ENCODE data around the gene PPP1R2C. TPM values are rescaled to one million over a fixed set of nuclear protein-coding genes. Genes with fewer than 3 reads are reported as not detected.

PPP1R2C gene
- total RNA-seq, 1 experiment from 2014 or later = not detected

DNA sequence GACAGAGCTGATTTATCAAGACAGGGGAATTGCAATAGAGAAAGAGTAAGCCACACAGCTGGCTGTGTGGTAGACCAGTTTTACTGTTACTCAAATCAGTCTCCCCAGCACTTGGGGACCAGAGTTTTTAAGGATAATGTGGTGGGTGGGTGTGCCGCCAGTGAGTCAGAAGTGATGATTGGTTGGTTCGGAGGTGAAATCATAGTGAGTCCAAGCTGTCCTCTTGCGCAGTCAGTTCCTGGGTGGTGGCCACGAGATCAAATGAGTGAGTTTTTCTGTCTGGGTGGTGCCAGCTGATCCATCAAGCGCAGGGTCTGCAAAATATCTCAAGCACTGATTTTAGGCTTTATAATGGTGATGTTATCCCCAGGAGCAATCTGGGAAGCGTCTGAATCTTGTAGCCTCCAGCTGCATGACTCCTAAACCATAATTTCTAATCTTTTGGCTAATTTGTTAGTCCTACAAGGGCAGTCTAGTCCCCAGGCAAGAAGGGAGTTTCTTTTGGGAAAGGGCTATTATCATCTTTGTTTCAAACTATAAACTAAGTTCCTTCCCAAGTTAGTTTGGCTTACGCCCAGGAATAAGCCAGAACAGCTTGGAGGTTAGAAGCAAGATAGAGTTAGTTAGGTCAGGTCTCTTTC, 44.0 kb upstream of the PPP1R2C start:
- H3K36me3 Mint-ChIP-seq (ENCODE audit: insufficient read depth, unreplicated experiment) = no peaks in the 10 kb centered on the region
- H3K27me3 Mint-ChIP-seq (ENCODE audit: insufficient read depth, unreplicated experiment) = peaks cover 37% of the 10 kb centered on the region
- no peak overlapping the region for H3K4me3 Mint-ChIP-seq (ENCODE audit: unreplicated experiment)
- intact Hi-C loops (cut with micrococcal nuclease) = no loop called here
- H3K9me3 Mint-ChIP-seq (ENCODE audit: unreplicated experiment) = peaks cover 8% of the 10 kb centered on the region
- no peak overlapping the region for H3K27ac Mint-ChIP-seq (ENCODE audit: low read depth, unreplicated experiment)
- ChIA-PET POLR2A (interaction anchor here (0.6 kb wide), 1 partner anchor 21 kb away, joined by 3 read pairs; no protein-coding TSS in a partner anchor), CTCF (no interaction called here)
- no peak for DNase-seq (ENCODE audit: unreplicated experiment)
- TF ChIP-seq, protein P1, sequence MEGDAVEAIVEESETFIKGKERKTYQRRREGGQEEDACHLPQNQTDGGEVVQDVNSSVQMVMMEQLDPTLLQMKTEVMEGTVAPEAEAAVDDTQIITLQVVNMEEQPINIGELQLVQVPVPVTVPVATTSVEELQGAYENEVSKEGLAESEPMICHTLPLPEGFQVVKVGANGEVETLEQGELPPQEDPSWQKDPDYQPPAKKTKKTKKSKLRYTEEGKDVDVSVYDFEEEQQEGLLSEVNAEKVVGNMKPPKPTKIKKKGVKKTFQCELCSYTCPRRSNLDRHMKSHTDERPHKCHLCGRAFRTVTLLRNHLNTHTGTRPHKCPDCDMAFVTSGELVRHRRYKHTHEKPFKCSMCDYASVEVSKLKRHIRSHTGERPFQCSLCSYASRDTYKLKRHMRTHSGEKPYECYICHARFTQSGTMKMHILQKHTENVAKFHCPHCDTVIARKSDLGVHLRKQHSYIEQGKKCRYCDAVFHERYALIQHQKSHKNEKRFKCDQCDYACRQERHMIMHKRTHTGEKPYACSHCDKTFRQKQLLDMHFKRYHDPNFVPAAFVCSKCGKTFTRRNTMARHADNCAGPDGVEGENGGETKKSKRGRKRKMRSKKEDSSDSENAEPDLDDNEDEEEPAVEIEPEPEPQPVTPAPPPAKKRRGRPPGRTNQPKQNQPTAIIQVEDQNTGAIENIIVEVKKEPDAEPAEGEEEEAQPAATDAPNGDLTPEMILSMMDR (IDR thresholded peaks at IDR 0.05; ENCODE audit: unreplicated experiment) = no peak
- H3K4me1 Mint-ChIP-seq (ENCODE audit: insufficient read depth, unreplicated experiment) = no peaks in the 10 kb centered on the region
- BruUV-seq (replicated peaks) = no TSS peak

DNA sequence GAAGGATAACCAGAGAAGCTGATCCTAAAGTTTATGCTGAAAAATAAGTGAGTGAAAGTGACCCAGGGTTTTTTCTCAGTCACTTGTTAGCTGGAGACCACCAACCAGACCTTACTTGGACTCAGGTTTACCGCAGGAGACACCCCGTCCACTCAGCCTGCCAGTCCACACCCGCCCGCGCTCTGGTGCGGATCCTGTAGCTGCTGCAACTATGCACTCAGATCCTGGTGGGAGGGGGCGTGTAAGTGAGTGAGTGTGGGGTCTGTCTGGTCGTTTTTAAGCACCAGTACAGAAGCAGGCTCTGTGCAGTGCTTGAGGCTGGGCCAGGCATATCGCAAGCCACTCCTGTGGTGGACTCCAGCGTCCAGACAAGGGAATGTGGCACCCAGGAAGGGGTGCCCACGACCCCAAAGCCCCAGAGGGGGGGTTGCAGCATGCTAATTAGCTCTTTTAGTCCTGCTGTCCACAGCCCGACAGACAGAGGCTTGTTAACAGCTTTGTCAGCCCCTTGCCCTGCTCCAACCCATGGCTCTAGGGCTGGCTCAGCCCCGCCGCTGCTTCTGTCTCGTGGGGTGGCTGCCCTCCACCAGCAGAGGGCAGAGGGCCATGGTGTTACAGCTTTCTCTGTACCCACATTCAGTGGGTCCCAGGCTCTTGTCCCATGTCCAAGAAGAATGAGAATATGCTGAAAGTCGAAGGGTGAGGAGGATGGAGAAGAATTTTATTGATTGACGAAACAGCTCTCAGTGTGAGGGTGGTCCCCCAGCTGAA, 40.4 kb upstream of the PPP1R2C start:
- no peak overlapping the region for H3K4me3 Mint-ChIP-seq (ENCODE audit: unreplicated experiment)
- H3K9me3 Mint-ChIP-seq (ENCODE audit: unreplicated experiment) = peaks cover 22% of the 10 kb centered on the region
- TF ChIP-seq, protein P1 (IDR thresholded peaks at IDR 0.05; ENCODE audit: unreplicated experiment) = no peak
- DNase-seq (ENCODE audit: unreplicated experiment) = no peak
- H3K36me3 Mint-ChIP-seq (ENCODE audit: insufficient read depth, unreplicated experiment) = no peaks in the 10 kb centered on the region
- H3K27ac Mint-ChIP-seq (ENCODE audit: low read depth, unreplicated experiment) = no peak overlapping the region
- no TSS peak for BruUV-seq (replicated peaks)
- POLR2A ChIA-PET = no interaction called here
- CTCF ChIA-PET = no interaction called here
- H3K4me1 Mint-ChIP-seq (ENCODE audit: insufficient read depth, unreplicated experiment) = no peaks in the 10 kb centered on the region
- intact Hi-C loops (cut with micrococcal nuclease) = no loop called here
- peaks cover 19% of the 10 kb centered on the region for H3K27me3 Mint-ChIP-seq (ENCODE audit: insufficient read depth, unreplicated experiment)

DNA sequence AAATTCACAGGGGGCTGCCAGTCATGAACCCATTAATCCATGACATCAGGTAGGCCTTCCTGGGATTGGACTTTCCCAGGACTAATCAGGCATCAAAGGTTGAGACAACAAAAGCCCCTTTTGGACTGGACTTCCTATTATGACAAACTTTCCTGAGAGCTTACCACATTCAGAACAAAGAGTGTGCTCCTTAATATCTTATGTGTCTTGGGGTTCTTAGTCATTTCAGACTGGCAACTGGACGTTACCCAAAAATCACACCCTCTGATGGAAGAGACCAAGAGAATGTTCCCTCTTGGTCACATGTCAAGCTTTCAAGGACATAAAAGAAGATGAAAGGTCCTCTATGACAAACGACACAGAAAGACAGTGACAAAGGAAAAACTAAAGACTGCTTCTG, 31.6 kb upstream of the PPP1R2C start:
- CTCF ChIA-PET = interaction anchor here (0.6 to 0.7 kb wide), 2 partner anchors 17 to 32 kb away, joined by 3 read pairs; no protein-coding TSS in a partner anchor
- H3K4me3 Mint-ChIP-seq (ENCODE audit: unreplicated experiment) = no peak overlapping the region
- H3K4me1 Mint-ChIP-seq (ENCODE audit: insufficient read depth, unreplicated experiment) = no peaks in the 10 kb centered on the region
- intact Hi-C loops (cut with micrococcal nuclease) = no loop called here
- BruUV-seq (replicated peaks) = no TSS peak
- H3K9me3 Mint-ChIP-seq (ENCODE audit: unreplicated experiment) = peaks cover 13% of the 10 kb centered on the region
- H3K27me3 Mint-ChIP-seq (ENCODE audit: insufficient read depth, unreplicated experiment) = peaks cover 23% of the 10 kb centered on the region
- POLR2A ChIA-PET = no interaction called here
- no peaks in the 10 kb centered on the region for H3K36me3 Mint-ChIP-seq (ENCODE audit: insufficient read depth, unreplicated experiment)
- DNase-seq (ENCODE audit: unreplicated experiment) = no peak
- H3K27ac Mint-ChIP-seq (ENCODE audit: low read depth, unreplicated experiment) = no peak overlapping the region
- TF ChIP-seq, protein P1 (IDR thresholded peaks at IDR 0.05; ENCODE audit: unreplicated experiment) = no peak

DNA sequence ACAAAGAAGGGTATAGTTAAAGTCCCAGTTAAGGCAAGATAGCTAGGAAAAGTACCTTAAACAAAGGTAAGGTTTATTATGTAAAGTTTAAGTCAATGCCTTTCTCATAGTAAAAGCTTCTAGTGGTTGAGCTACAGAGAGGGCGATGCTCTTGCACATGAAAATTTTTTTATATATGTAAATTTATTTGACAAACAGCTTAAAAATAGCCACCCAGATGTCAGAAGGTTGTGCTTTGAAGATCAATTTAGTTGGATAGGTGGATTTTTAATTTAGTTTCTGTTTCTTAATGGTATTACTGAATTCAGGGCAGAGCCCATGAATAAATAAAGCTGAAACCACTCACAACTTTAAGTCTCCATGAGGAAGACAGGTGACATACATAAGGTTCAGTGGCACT, 29.4 kb upstream of the PPP1R2C start:
- no TSS peak for BruUV-seq (replicated peaks)
- Mint-ChIP-seq H3K27me3 (ENCODE audit: insufficient read depth, unreplicated experiment) (peaks cover 23% of the 10 kb centered on the region), H3K4me3 (ENCODE audit: unreplicated experiment) (no peak overlapping the region), H3K27ac (ENCODE audit: low read depth, unreplicated experiment) (no peak overlapping the region), H3K4me1 (ENCODE audit: insufficient read depth, unreplicated experiment) (no peaks in the 10 kb centered on the region), H3K36me3 (ENCODE audit: insufficient read depth, unreplicated experiment) (no peaks in the 10 kb centered on the region), H3K9me3 (ENCODE audit: unreplicated experiment) (no peaks in the 10 kb centered on the region)
- no peak for DNase-seq (ENCODE audit: unreplicated experiment)
- intact Hi-C loops (cut with micrococcal nuclease) = no loop called here
- POLR2A ChIA-PET = interaction anchor here (0.7 kb wide), 1 partner anchor 439 kb away, joined by 3 read pairs; no protein-coding TSS in a partner anchor
- TF ChIP-seq, protein P1 (IDR thresholded peaks at IDR 0.05; ENCODE audit: unreplicated experiment) = no peak
- CTCF ChIA-PET = no interaction called here
